ENCODE results near the gene OIP5.

DNA sequence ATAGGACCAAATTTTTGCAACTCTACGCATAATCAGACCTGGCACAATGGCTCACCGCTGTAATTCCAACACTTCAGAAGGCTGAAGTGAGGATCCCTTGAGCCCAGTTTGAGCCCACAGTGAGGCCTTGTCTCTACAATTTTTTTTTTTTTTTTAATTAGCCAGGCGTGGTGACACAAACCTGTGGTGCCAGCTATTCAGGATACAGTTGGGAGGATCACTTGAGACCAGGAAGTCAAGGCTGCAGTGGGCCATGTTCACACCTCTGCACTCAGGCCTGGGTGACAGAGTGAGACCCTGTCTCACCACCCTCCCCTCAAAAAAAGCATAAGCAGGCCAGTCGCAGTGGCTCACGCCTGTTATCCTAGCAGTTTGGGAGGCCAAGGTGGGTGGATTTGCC is 24.7 kb downstream of the OIP5 start:
- TF ChIP-seq, protein P1, sequence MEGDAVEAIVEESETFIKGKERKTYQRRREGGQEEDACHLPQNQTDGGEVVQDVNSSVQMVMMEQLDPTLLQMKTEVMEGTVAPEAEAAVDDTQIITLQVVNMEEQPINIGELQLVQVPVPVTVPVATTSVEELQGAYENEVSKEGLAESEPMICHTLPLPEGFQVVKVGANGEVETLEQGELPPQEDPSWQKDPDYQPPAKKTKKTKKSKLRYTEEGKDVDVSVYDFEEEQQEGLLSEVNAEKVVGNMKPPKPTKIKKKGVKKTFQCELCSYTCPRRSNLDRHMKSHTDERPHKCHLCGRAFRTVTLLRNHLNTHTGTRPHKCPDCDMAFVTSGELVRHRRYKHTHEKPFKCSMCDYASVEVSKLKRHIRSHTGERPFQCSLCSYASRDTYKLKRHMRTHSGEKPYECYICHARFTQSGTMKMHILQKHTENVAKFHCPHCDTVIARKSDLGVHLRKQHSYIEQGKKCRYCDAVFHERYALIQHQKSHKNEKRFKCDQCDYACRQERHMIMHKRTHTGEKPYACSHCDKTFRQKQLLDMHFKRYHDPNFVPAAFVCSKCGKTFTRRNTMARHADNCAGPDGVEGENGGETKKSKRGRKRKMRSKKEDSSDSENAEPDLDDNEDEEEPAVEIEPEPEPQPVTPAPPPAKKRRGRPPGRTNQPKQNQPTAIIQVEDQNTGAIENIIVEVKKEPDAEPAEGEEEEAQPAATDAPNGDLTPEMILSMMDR (IDR thresholded peaks at IDR 0.05; ENCODE audit: low read depth, low read length, missing input control): no peak
- TF ChIP-seq, protein P2, sequence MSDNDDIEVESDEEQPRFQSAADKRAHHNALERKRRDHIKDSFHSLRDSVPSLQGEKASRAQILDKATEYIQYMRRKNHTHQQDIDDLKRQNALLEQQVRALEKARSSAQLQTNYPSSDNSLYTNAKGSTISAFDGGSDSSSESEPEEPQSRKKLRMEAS (IDR thresholded peaks at IDR 0.05): no peak
- TF ChIP-seq NR2F2 (IDR thresholded peaks at IDR 0.05) (no peak), RAD21 (IDR thresholded peaks at IDR 0.05) (no peak), RXRA (IDR thresholded peaks at IDR 0.05) (no peak), SP1 (IDR thresholded peaks at IDR 0.05) (no peak), YY1 (IDR thresholded peaks at IDR 0.05) (no peak), EGR1 (IDR thresholded peaks at IDR 0.05; ENCODE audit: low read depth in 2 of 2) (no peak), GABPA (IDR thresholded peaks at IDR 0.05 in 1 of 2, conservative IDR thresholded peaks at IDR 0.05 in 1 of 2) (no peak), JUND (IDR thresholded peaks at IDR 0.05) (no peak), HNF4G (IDR thresholded peaks at IDR 0.05) (no peak), HNF4A (conservative IDR thresholded peaks at IDR 0.05) (no peak)
- TF ChIP-seq, protein P3, sequence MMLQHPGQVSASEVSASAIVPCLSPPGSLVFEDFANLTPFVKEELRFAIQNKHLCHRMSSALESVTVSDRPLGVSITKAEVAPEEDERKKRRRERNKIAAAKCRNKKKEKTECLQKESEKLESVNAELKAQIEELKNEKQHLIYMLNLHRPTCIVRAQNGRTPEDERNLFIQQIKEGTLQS (IDR thresholded peaks at IDR 0.05): no peak
